GM10847 (cell line): ENCODE data around the gene CEP120.

ENCODE experiments used
- POLR2A ChIP-seq: IDR thresholded peaks from 2 replicates; pipeline ENCODE4 v1.6.1; 2011; ENCODE audit not compliant: insufficient read length; ENCODE audit errors: extremely low read depth

Gene CEP120

GRCh38 chr5:123444016-123444415 lies 20.8 kb upstream of the CEP120 start:
- TF ChIP-seq POLR2A: no peak

- TF ChIP-seq POLR2A: no peak
Measured at GRCh38 chr5:123441408-123441807, 18.2 kb upstream of the CEP120 start.

- TF ChIP-seq POLR2A: no peak
Measured at GRCh38 chr5:123440456-123441181, 17.4 kb upstream of the CEP120 start.

GRCh38 chr5:123439709-123440108 lies 16.5 kb upstream of the CEP120 start:
- no peak for TF ChIP-seq POLR2A

GRCh38 chr5:123438902-123439301 lies 15.7 kb upstream of the CEP120 start:
- no peak for TF ChIP-seq POLR2A

GRCh38 chr5:123438244-123438643 lies 15.0 kb upstream of the CEP120 start:
- TF ChIP-seq POLR2A: no peak

GRCh38 chr5:123436201-123436600 lies 13.0 kb upstream of the CEP120 start:
- TF ChIP-seq POLR2A: no peak

GRCh38 chr5:123434796-123435195 lies 11.6 kb upstream of the CEP120 start:
- TF ChIP-seq POLR2A: no peak

- TF ChIP-seq POLR2A: no peak
Measured at GRCh38 chr5:123433596-123433995, 10.4 kb upstream of the CEP120 start.

GRCh38 chr5:123429993-123430392 lies 6.8 kb upstream of the CEP120 start:
- TF ChIP-seq POLR2A: no peak

- no peak for TF ChIP-seq POLR2A
Measured at GRCh38 chr5:123429221-123429954, 6.2 kb upstream of the CEP120 start.

GRCh38 chr5:123428521-123429220 lies 5.5 kb upstream of the CEP120 start:
- no peak for TF ChIP-seq POLR2A

GRCh38 chr5:123427281-123427680 lies 4.1 kb upstream of the CEP120 start:
- TF ChIP-seq POLR2A: no peak

GRCh38 chr5:123425431-123425830 lies 2.2 kb upstream of the CEP120 start:
- TF ChIP-seq POLR2A: no peak

- no peak for TF ChIP-seq POLR2A
Measured at GRCh38 chr5:123422433-123423277, 548 bp downstream of the CEP120 start.
